ENCODE data around the gene CYP2W1.

The CYP2W1 gene

GRCh38 chr7:1019789-1020610 is 37.0 kb downstream of the CYP2W1 start:
- no peak overlapping the region for H2AFZ ChIP-seq
- H3K4me2 ChIP-seq (ENCODE audit: low read length) = no peak overlapping the region
- no peak overlapping the region for H3K27ac ChIP-seq
- no peaks in the 10 kb centered on the region for H3K27me3 ChIP-seq (ENCODE audit: control insufficient read depth, insufficient read depth, low read length)
- no peaks in the 10 kb centered on the region for H3K36me3 ChIP-seq (ENCODE audit: control insufficient read depth, insufficient read depth, low read length)
- peaks cover 17% of the 10 kb centered on the region for H3K79me2 ChIP-seq
- no peaks in the 10 kb centered on the region for H3K4me1 ChIP-seq
- TF ChIP-seq CTCF (IDR thresholded peaks at IDR 0.05) = no peak
- H3K9me3 ChIP-seq (ENCODE audit: control insufficient read depth, low read length) = no peaks in the 10 kb centered on the region
- no peak overlapping the region for H3K4me3 ChIP-seq (ENCODE audit: low read depth, low read length)
- H3K9ac ChIP-seq = no peak overlapping the region

GRCh38 chr7:1020849-1021251 is 37.9 kb downstream of the CYP2W1 start:
- H3K4me2 ChIP-seq (ENCODE audit: low read length) = no peak overlapping the region
- no peak for TF ChIP-seq CTCF (IDR thresholded peaks at IDR 0.05)
- H3K27me3 ChIP-seq (ENCODE audit: control insufficient read depth, insufficient read depth, low read length) = no peaks in the 10 kb centered on the region
- no peak overlapping the region for H3K4me3 ChIP-seq (ENCODE audit: low read depth, low read length)
- H3K36me3 ChIP-seq (ENCODE audit: control insufficient read depth, insufficient read depth, low read length) = no peaks in the 10 kb centered on the region
- H2AFZ ChIP-seq = no peak overlapping the region
- no peak overlapping the region for H3K27ac ChIP-seq
- no peak overlapping the region for H3K9ac ChIP-seq
- H3K4me1 ChIP-seq = no peaks in the 10 kb centered on the region
- peaks cover 17% of the 10 kb centered on the region for H3K79me2 ChIP-seq
- H3K9me3 ChIP-seq (ENCODE audit: control insufficient read depth, low read length) = no peaks in the 10 kb centered on the region

- no peaks in the 10 kb centered on the region for H3K4me1 ChIP-seq
- H3K9ac ChIP-seq = no peak overlapping the region
- no peaks in the 10 kb centered on the region for H3K36me3 ChIP-seq (ENCODE audit: control insufficient read depth, insufficient read depth, low read length)
- no peak overlapping the region for H3K4me3 ChIP-seq (ENCODE audit: low read depth, low read length)
- H2AFZ ChIP-seq = no peak overlapping the region
- H3K4me2 ChIP-seq (ENCODE audit: low read length) = no peak overlapping the region
- peaks cover 17% of the 10 kb centered on the region for H3K79me2 ChIP-seq
- H3K27ac ChIP-seq = no peak overlapping the region
- no peaks in the 10 kb centered on the region for H3K9me3 ChIP-seq (ENCODE audit: control insufficient read depth, low read length)
- no peaks in the 10 kb centered on the region for H3K27me3 ChIP-seq (ENCODE audit: control insufficient read depth, insufficient read depth, low read length)
- TF ChIP-seq CTCF (IDR thresholded peaks at IDR 0.05) = no peak
Observed at GRCh38 chr7:1021366-1021765, 38.4 kb downstream of the CYP2W1 start.

GRCh38 chr7:1021931-1022330 is 39.0 kb downstream of the CYP2W1 start:
- Histone ChIP-seq H3K27me3 (ENCODE audit: control insufficient read depth, insufficient read depth, low read length) (no peaks in the 10 kb centered on the region), H3K36me3 (ENCODE audit: control insufficient read depth, insufficient read depth, low read length) (no peaks in the 10 kb centered on the region), H3K79me2 (peaks cover 17% of the 10 kb centered on the region), H3K9me3 (ENCODE audit: control insufficient read depth, low read length) (no peaks in the 10 kb centered on the region), H2AFZ (no peak overlapping the region), H3K4me1 (no peaks in the 10 kb centered on the region), H3K27ac (no peak overlapping the region), H3K9ac (no peak overlapping the region), H3K4me3 (ENCODE audit: low read depth, low read length) (no peak overlapping the region), H3K4me2 (ENCODE audit: low read length) (no peak overlapping the region)
- no peak for TF ChIP-seq CTCF (IDR thresholded peaks at IDR 0.05)

GRCh38 chr7:1022356-1022755 is 39.4 kb downstream of the CYP2W1 start:
- Histone ChIP-seq H3K27ac (no peak overlapping the region), H3K4me1 (no peaks in the 10 kb centered on the region), H2AFZ (no peak overlapping the region), H3K4me2 (ENCODE audit: low read length) (no peak overlapping the region), H3K9ac (no peak overlapping the region), H3K9me3 (ENCODE audit: control insufficient read depth, low read length) (no peaks in the 10 kb centered on the region), H3K79me2 (peaks cover 19% of the 10 kb centered on the region), H3K4me3 (ENCODE audit: low read depth, low read length) (no peak overlapping the region), H3K27me3 (ENCODE audit: control insufficient read depth, insufficient read depth, low read length) (no peaks in the 10 kb centered on the region), H3K36me3 (ENCODE audit: control insufficient read depth, insufficient read depth, low read length) (no peaks in the 10 kb centered on the region)
- TF ChIP-seq CTCF (IDR thresholded peaks at IDR 0.05) = no peak
